HepG2 (cell line): ENCODE data around the gene SCAMP3.

ENCODE experiments used
- PHF21A ChIP-seq: sonication (generic); formaldehyde crosslinking; IDR thresholded peaks from 2 replicates; pipeline ENCODE4 v1.5.0; 2020; ENCODE audit warnings: mild to moderate bottlenecking, missing genetic modification reagents
- RAD21 ChIP-seq: fragments of 450-650 bp; formaldehyde crosslinking; IDR thresholded peaks from 2 replicates; pipeline ENCODE4 v1.5.0; 2020; ENCODE audit warnings: mild to moderate bottlenecking

DNA sequence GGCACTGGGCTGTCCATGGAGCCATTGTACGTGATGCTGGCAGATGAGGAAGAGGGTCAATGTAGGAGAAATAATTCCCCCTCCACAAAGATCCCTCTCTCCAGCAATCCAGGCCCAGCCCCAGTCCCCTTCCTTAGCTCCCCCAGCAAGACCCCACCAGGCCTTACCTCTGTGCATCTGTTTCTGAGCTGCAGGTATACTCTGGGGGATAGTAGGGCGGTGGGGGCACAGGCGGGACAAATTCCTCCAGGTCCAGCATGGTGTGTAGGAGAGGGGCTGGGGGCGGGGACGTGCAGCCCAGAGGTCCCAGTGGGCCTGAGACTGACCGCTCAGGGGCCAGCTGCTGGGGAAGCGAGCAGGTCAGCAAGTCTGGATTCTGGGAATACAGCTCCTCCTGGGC lies 10.6 kb downstream of the SCAMP3 start:
- TF ChIP-seq RAD21, result no peak
- no peak for TF ChIP-seq PHF21A (CRISPR knock-in tag)
